Measurements from ENCODE around the gene IGLL5.
"Not testable (repeated sequence)": the region's sequence is repeated elsewhere in the genome, so short reads cannot be mapped to it uniquely, and the experiment has no call there.

Gene IGLL5

DNA sequence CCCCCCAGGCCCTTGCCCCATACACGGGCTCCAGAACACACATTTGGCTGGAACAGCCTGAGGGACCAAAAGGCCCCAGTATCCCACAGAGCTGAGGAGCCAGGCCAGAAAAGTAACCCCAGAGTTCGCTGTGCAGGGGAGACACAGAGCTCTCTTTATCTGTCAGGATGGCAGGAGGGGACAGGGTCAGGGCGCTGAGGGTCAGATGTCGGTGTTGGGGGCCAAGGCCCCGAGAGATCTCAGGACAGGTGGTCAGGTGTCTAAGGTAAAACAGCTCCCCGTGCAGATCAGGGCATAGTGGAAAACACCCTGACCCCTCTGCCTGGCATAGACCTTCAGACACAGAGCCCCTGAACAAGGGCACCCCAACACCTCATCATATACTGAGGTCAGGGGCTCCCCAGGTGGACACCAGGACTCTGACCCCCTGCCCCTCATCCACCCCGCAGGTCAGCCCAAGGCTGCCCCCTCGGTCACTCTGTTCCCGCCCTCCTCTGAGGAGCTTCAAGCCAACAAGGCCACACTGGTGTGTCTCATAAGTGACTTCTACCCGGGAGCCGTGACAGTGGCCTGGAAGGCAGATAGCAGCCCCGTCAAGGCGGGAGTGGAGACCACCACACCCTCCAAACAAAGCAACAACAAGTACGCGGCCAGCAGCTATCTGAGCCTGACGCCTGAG lies 13.1 kb downstream of the IGLL5 start:
- DNase-seq (ENCODE audit: low spot score) = not testable (repeated sequence)

DNA sequence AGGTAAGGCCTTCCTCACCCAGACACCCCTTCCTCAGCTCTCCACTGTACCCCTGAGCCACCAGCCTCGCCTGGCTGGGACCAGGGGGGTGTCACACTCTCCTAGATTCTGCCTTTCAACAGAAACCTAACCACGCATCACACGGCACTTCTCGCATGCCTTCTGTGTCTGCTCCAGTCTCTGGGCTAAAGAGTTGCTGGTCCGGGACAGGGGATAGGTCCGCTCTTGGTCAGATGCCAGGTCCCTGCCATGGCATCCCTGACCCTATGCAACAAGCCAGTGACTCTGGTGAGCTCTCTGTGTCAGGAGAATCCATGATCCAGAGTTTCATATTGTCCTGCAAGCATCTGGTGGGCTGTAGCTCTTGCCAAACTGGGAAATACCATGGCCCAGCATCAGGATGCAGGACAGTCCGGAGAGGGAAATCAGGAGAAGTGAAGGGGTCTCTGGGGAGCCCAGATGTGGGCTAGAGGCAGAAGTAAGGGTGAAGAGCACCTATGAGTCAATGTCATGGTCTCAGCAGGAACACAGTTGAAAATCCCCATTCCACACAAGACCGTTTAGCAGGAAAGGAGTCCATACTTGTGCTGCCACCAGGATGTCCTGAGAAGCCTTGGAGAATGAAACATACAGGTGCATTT lies 14.1 kb downstream of the IGLL5 start:
- no peak for DNase-seq (ENCODE audit: low spot score)

DNA sequence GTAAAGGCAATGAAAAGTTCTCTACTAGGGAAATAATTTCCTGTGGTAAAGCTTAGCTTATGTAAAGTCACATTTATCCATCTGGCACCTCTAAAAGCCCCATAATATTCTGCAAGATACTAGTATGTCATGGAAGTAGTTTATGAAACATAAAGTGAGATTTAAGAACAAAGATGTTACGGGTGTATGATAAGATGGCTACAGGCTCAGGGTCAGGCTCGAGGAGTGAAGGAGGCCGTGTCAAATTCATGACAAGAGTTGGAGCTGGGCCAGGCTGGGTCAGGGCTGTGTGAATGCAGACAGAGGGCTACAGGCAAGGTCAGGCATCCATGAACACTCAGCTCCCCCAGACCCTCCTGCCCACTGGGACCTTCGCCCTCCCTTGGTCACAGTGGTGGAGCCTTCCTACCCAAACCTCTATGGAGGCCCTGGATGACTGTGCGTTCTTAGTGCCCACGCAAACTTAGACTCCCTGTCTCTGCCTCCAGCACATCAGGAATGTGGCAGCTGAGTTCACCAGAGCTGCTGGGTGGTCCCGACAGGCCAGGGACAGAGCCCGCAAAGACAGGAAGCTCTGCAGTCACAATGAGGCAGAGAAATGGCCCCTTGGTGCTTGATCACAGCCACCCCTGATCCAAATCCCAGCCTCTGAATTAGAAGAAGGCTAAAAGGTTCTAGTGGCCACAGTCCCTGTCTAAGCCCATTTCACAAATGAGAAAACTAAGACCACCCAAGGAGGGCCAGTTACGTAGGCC lies 14.8 kb downstream of the IGLL5 start:
- DNase-seq (ENCODE audit: low spot score) = no peak

DNA sequence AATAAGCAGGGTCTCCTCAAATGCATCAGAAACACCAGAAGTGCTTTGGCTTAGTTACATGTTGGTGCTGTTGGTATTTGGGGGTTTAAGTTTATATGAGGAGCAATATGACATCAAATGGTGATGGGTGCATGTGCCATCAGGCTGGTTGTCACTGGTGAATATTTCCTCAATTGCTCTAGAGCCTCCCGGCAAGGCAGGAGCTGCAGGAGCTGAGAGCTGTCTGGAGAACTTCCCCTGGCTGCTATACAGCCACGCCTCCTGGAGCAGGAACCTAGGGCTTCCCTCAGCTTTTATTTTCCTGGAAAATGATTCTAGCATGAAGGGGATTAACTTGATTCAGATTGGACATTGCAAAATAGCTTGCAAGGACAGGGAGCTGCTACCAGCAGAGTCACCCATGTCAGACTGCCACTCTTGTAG lies 15.8 kb downstream of the IGLL5 start:
- DNase-seq (ENCODE audit: low spot score) = no peak

DNA sequence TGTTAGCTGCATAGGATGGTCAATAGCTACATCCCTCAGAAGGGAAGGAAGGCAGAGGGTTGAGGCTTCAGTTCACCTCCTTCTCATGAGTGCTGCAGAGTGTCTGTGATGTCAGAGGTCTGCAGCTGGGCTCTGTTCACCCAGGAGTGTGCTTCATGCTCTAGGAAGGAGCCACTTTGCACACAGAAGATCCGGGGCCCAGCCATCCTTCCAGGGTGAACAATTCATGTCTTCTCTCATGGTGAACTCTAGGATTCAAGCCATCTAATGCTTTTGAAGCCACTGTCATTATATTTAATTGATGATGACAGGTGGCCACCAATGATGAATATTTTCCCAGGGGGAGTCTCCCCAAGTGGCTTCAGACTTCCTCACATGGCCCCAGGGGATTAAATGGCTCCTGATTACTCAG lies 16.2 kb downstream of the IGLL5 start:
- not testable (repeated sequence) for DNase-seq (ENCODE audit: low spot score)

DNA sequence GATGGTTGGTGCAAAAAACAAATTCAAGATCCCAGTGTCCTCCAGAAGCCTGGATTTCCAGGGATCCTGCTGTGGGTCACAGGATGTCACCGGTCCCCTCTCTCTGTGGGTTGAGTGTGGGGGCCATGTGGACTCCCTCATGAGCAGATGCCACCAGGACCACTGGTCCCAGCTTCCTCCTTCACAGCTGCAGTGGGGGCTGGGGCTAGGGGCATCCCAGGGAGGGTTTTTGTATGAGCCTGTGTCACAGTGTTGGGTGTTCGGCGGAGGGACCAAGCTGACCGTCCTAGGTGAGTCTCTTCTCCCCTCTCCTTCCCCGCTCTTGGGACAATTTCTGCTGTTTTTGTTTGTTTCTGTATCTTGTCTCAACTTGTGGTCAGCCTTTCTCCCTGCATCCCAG lies 17.1 kb downstream of the IGLL5 start:
- DNase-seq (ENCODE audit: low spot score) = not testable (repeated sequence)

DNA sequence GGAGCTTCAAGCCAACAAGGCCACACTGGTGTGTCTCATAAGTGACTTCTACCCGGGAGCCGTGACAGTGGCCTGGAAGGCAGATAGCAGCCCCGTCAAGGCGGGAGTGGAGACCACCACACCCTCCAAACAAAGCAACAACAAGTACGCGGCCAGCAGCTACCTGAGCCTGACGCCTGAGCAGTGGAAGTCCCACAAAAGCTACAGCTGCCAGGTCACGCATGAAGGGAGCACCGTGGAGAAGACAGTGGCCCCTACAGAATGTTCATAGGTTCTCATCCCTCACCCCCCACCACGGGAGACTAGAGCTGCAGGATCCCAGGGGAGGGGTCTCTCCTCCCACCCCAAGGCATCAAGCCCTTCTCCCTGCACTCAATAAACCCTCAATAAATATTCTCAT lies 18.8 kb downstream of the IGLL5 start:
- DNase-seq (ENCODE audit: low spot score) = not testable (repeated sequence)

DNA sequence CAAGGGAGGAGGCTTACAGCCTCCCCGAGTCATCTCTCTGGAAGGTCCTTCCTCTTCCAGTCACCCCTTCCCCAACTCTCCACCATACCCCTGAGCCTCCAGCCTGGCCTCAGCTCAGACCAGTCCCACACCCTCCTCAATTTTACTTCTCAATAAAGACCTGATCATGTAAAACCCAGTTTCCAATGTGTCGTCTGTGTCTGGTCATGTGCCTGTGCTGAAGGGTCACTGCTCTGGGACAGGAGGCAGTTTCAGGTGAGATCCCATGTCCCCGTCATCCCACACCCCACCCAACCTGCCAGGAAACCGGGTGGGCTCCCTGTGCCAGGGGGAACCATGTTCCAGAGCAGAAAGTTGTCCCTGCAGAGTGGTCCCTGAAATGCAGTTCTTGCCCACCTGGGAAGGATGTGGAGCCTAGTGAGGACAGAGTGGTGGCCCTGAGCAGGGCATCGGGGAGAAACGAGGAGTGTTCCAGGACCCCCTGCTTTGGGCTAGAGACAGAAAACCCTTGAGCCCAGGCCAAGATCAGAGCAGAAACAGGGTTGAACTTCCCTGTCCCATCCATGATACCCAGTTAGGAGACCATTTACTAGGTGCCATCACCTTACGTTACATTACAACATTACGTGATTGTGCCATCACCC lies 19.4 kb downstream of the IGLL5 start:
- no peak for DNase-seq (ENCODE audit: low spot score)

DNA sequence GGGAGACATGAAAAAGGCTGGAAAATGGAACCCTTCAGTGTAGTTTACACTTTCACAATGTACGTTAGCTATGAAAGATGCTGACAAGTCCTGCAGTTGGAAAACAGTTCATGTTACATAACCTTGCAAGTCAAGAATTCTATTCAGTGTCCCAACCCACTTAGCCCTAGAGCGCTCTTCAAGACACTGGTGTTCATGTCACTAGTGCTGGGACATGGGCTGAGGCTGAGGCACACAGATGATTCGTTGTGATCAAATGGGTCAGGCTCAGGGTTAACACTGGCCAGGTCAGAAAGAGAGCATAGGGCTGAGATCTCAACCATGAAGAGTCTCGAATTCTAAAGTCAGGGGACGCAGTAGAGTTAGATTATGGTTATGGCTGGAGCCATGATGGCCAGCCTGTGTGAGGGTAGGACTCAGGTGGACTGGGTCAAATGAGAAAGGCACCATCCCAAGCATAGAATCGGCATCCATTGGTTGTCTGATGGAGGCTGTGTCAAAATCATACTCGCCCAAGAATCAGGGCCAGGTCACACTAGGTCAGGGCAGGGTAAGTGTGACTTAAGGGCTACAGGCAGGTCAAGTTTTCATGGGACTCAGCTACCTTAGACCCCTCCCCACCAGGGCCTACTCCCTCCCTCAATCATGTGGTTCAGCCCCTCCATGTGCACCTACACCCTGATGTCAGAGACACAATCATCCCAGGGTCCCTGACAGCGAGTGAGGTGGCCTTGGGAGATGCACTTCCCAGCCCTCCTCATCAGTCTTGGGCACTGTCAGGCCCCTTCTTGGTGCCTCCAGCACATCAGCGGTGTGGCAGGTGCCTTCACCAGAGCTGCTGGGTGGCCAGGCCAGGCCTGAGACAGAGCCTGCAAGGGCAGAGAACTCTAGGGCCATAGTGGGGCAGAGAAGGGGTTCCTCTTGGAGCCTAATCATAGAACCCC lies 20.2 kb downstream of the IGLL5 start:
- DNase-seq (ENCODE audit: low spot score) = no peak

DNA sequence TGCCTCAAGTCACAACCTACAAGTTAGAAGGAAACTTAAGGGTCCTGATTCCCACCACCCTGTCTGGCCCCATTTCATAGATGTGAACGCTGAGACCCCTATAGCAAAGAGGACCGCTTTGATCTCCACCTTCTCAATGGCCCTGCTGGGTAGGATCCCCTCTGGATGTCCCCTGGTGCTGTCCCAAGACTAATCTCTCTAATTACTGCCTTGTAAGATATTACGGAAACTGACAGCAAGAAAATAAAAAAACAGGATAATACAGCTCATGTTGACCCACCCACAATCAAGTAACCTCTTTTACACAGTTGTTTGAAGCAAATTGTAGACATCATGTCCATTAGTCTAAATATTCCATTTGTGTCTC lies 20.9 kb downstream of the IGLL5 start:
- no peak for DNase-seq (ENCODE audit: low spot score)

DNA sequence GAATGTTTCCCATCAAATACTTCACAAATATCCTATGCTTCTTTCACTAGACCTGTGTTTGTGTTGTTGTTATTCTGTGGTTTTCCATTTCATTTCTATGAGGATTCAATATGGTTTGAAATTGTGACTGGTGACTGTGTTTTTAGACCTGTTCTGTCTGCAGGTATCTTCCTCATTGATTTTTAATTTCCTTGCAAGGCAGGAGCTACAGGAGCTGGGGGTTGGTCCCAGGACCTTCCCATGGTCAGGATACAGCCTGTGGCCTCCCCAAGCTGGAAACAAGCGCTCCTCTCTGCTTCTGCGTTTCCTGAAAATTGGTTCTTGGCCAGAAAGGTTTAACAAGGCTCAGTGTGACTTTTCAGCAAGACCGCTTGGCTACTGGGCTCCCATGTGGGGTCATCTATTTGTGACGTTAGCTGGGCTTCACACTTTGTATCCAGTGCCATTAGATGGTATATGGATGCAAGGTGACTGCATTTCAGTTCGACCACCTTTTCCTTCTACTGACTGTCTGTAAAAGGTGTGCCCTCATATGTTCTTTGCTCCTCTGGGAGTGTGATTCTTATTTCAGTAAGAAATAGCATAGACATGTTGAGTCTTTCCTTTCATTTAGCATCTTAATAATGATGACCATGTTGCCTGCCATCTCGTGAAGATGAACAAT lies 21.5 kb downstream of the IGLL5 start:
- DNase-seq (ENCODE audit: low spot score) = no peak

DNA sequence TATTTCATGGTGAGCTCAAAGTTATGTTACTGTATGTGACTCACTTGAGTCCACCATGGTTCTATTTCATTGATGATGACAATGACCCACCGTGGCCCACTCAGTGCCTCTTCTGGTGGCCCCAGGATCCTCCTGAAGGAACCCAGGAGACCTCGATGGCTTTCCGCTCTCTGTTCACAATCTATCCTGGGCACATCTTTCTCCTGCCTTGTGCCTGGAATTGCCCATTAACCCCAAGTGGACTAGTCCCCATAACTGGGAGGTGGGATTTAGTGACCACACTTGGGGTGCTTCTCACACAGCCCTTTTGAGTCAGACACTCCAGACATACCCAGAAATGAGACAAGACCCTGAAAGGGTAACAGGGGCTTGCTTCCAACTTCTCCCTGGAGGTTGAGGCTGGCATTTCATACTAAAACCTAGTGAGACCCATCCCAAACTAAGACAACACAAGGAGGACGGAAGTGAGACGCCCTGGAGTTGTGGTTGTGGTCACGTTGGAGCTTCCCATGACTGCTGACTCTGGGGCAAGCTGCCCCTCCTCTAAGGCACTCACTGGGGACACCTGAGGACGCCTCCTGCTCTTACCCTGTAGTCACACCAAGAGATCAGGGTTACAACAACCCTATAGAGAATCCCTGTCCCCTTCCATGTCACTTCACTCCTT lies 22.1 kb downstream of the IGLL5 start:
- no peak for DNase-seq (ENCODE audit: low spot score)

DNA sequence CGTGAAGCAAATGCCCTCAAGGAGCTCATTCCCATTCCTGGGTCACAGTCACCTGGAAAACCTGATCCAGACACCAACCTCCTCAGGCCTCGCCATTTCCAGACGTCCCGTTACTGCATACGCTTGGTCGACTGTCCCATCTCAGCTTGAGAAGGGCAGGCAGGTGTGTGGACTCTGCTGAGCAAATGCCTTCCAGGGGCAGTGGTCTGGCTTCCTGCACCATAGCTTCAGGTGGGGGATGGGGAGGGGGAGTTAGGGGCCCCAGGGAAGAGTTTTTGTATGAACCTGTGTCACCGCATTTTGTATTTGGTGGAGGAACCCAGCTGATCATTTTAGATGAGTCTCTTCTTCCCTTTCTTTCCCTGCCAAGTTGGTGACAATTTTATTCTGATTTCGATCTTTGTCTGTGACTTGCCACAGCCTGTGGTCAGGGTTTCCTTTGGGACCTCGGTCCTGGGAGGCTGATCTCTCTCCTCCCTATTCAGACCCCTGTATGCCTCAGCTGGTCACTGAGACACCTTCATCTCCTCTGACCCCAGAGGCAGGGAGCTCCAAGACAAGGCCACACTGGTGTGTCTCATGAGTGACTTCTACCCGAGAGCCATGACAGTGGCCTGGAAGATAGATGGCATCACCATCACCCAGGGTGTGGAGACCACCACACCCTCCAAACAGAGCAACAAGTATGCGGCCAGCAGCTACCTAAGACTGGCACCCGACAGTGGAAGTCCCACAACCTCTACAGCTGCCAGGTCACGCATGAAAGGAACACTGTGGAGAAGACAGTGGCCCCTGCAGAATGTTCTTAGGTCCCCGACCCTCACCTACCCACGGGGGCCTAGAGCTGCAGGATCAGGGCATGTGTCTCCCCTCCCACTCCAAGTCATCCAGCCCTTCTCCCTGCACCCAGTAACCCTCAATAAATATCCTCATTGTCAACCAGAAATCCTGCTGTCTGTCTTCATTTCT lies 22.9 kb downstream of the IGLL5 start:
- DNase-seq (ENCODE audit: low spot score) = no peak

DNA sequence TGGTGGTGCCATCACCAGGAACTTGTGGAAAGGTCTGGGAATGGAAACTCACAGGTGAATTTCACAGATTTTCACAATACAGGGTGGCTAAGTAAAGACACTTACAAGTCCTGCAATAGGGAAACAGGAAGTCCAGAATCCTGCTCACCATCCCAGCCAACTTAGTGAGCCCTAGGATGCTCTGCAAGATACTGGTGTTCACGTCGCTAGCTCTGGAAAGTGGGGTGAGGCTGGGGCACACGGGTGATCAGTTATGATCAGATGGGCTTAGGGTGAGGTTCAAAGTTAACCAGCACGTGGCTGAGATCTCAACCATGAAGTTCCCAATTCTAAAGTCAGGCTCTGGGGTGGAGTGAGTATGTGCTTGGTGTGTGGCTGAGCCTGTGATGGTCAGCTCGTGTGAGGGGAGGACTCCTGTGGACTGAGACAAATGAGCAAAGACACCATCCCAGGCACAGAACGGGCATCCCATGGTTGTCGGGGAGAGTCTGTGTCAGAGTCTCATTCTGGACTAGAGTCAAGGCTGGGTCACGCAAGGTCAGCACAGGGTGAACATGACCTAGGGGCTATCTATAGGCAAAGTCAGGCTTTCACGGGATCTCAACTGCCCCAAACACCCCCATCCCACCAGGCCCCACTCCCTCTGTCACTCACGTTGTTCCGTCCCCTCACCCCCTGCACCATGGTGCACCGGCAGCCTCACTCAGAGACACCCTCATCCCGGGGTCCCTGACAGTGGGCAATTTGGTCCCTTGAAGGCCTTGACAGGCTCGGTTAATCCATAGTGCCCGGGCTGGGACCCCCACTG lies 23.9 kb downstream of the IGLL5 start:
- DNase-seq (ENCODE audit: low spot score) = no peak

DNA sequence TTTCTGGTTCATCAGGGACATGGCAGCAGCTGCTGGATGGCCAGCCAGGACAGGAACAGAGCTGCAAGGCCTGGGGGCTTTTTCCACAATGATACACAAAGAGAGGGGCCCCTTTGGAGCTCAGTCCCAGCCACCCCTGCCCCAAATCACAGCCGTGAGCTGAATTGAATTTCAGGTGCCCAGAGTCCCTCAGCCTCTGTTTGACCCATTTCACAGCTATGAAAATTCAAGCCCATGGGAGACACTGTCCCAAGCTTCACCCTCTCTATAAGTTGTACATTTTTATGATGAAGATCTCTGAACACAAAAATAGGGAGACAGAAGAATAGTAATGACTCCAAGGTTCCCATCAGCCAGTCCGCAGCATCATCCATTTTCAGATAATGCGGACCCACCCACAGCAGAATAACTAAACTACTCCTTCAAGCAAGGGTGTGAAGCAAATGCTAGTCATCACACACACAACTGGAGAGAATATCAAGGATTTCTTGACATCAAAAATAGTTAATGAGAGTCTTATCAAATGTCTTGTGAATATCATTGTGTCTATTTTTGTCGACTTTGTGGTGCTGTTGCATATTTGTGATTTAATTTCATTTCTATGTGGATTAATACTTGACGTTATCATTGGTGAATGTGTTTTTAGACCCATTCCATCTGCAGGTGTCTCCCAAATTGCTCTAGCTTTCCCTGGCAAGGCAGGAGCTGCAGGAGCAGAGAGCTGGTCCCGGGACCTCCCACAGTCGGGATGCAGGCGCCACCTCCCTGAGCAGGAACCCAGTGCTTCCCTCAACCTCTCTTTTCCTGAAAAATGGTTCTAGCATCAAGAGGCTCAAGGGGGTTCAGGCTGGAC lies 24.7 kb downstream of the IGLL5 start:
- no peak for DNase-seq (ENCODE audit: low spot score)

DNA sequence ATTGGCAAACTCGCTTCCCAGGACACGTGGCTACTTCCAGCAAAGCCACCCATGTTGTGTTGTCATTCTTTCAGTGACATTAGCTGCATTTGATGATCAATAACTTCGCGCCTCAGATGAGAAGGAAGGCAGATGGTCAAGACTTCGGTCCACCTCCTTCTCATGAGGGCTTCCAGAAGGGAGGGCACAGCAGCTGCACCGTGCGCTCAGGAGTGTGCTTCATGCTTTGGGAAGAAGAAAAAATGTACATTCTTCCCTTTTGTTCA lies 25.3 kb downstream of the IGLL5 start:
- no peak for DNase-seq (ENCODE audit: low spot score)

DNA sequence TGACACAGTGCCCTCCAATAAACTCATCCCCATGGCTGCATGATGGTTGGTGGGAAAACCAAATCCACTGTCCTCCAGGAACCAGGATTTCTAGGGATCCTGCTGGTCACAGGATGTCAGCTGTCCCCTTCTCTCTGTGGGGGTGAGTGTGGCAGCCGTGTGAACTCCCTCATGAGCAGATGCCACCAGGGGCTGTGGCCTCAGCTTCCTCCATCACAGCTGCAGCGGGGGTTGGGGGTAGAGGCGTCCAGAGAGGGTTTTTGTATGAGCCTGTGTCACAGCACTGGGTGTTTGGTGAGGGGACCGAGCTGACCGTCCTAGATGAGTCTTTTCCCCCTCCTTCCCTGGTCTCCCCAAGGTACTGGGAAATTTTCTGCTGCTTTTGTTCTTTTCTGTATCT lies 26.4 kb downstream of the IGLL5 start:
- no peak for DNase-seq (ENCODE audit: low spot score)
